SK-N-SH (cell line): ENCODE results near the gene AARS2. TPM values are rescaled to one million over a fixed set of nuclear protein-coding genes. Genes with fewer than 3 reads are reported as not detected.
"Not testable (repeated sequence)": the region's sequence is repeated elsewhere in the genome, so short reads cannot be mapped to it uniquely, and the experiment has no call there.

ENCODE experiments used
- CTCF ChIA-PET: fragments of 300-600, 350-600 bp; formaldehyde crosslinking; extraction: SDS; loops from one replicate; lab custom pipeline; 2021; lab: Yijun Ruan, JAX
- POLR2A ChIA-PET: fragments of 350-600 bp; sonication (Branson Sonifier 250); formaldehyde crosslinking; extraction: SDS; loops from one replicate; lab custom pipeline; 2020; ENCODE audit warnings: antibody characterized with exemption, inconsistent platforms; lab: Yijun Ruan, JAX
- DNase-seq: peaks from one replicate; pipeline ENCODE4 v3.0.0; 2012
- H2AFZ ChIP-seq: fragments of 200-600 bp; sonication (generic); 2 replicates; pipeline ENCODE4 v1.8.1; 2016; ENCODE audit warnings: antibody characterized with exemption, mild to moderate bottlenecking, low read depth
- H3F3A ChIP-seq: fragments of 200-600 bp; sonication (generic); replicated peaks from 2 replicates; pipeline ENCODE3; 2016; ENCODE audit warnings: antibody characterized with exemption, mild to moderate bottlenecking; ENCODE audit not compliant: insufficient read depth
- H3K27ac ChIP-seq, 2 experiments: fragments of 200-500 bp in 1 of 2; fragments of 200-600 bp in 1 of 2; sonication (Bioruptor generic) in 1 of 2; sonication (generic), shearing (Covaris generic) in 1 of 2; 2 replicates each; pipeline versions ENCODE4 v1.5.1 to v1.6.1; 2014 to 2016; ENCODE audit warnings: low read depth in 2 of 2, inconsistent platforms in 1 of 2, low read length in 1 of 2, mild to moderate bottlenecking in 1 of 2, mixed read lengths in 1 of 2
- H3K27me3 ChIP-seq: fragments of 200-600 bp; sonication (generic), shearing (Covaris generic); 2 replicates; pipeline ENCODE4 v1.6.1; 2016; ENCODE audit warnings: mixed run types; ENCODE audit not compliant: insufficient read depth
- H3K36me3 ChIP-seq, 2 experiments: fragments of 200-500 bp in 1 of 2; fragments of 200-600 bp in 1 of 2; sonication (Bioruptor generic) in 1 of 2; sonication (generic) in 1 of 2; replicated peaks in 1 of 2; 2 replicates each; pipeline versions ENCODE3 to v1.5.1; 2014 to 2016; ENCODE audit warnings: low read length in 1 of 2, mild to moderate bottlenecking in 1 of 2; ENCODE audit not compliant: insufficient read depth in 2 of 2, control insufficient read depth in 1 of 2
- H3K4me1 ChIP-seq, 2 experiments: fragments of 200-500 bp in 1 of 2; fragments of 200-600 bp in 1 of 2; sonication (Bioruptor generic) in 1 of 2; sonication (generic), shearing (Covaris generic) in 1 of 2; 2 replicates each; pipeline versions ENCODE4 v1.5.1 to v1.6.1; 2014 to 2016; ENCODE audit warnings: low read depth in 1 of 2, low read length in 1 of 2, mixed run types in 1 of 2; ENCODE audit not compliant: insufficient read depth in 2 of 2, control insufficient read depth in 1 of 2
- H3K4me2 ChIP-seq: fragments of 200-600 bp; sonication (generic), shearing (Covaris generic); 2 replicates; pipeline ENCODE4 v1.6.1; 2017; ENCODE audit warnings: mixed run types
- H3K4me3 ChIP-seq, 2 experiments: fragments of 200-500 bp in 1 of 2; fragments of 200-600 bp in 1 of 2; sonication (Bioruptor generic) in 1 of 2; sonication (generic), shearing (Covaris generic) in 1 of 2; 2 replicates each; pipeline versions ENCODE4 v1.5.1 to v1.8.1; 2014 to 2016; ENCODE audit warnings: low read depth in 2 of 2, inconsistent platforms in 1 of 2, low read length in 1 of 2, mild to moderate bottlenecking in 1 of 2, mixed read lengths in 1 of 2, moderate library complexity in 1 of 2
- H3K79me2 ChIP-seq: fragments of 200-600 bp; sonication (generic); 2 replicates; pipeline ENCODE4 v1.8.1; 2017; ENCODE audit warnings: mild to moderate bottlenecking; ENCODE audit not compliant: insufficient read depth
- H3K9ac ChIP-seq: fragments of 200-600 bp; sonication (generic); 2 replicates; pipeline ENCODE4 v1.6.1; 2017; ENCODE audit warnings: mixed run types
- H3K9me2 ChIP-seq: fragments of 200-600 bp; sonication (generic); 2 replicates; pipeline ENCODE4 v1.6.1; 2017; ENCODE audit warnings: mixed run types
- H3K9me3 ChIP-seq: fragments of 200-600 bp; sonication (generic); 2 replicates; pipeline ENCODE4 v1.6.1; 2017; ENCODE audit warnings: mixed run types, mild to moderate bottlenecking, moderate library complexity
- H4K20me1 ChIP-seq: fragments of 200-600 bp; sonication (generic); 2 replicates; pipeline ENCODE4 v1.6.1; 2017; ENCODE audit warnings: mild to moderate bottlenecking, mixed run types; ENCODE audit not compliant: insufficient read depth
- CHD2 ChIP-seq: fragments of 150-350 bp; IDR thresholded peaks from 2 replicates; pipeline ENCODE4 v1.6.1; 2018; ENCODE audit warnings: low read length; ENCODE audit not compliant: partially characterized antibody
- ELF1 ChIP-seq: IDR thresholded peaks from 2 replicates; pipeline ENCODE4 v1.4.0; 2012
- FOXJ3 ChIP-seq: sonication (generic); formaldehyde crosslinking; IDR thresholded peaks from 2 replicates; pipeline ENCODE4 v1.5.1; 2020; ENCODE audit warnings: mild to moderate bottlenecking, missing genetic modification reagents
- GABPA ChIP-seq: IDR thresholded peaks from 2 replicates; pipeline ENCODE4 v1.4.0; 2012; ENCODE audit warnings: low read depth, mild to moderate bottlenecking
- JUND ChIP-seq: IDR thresholded peaks from 2 replicates; pipeline ENCODE4 v1.4.0; 2012
- MEF2A ChIP-seq: IDR thresholded peaks from 2 replicates; pipeline ENCODE4 v1.4.0; 2012; ENCODE audit warnings: low read depth, borderline replicate concordance
- NFIC ChIP-seq: IDR thresholded peaks from 2 replicates; pipeline ENCODE4 v1.4.0; 2012; ENCODE audit warnings: borderline replicate concordance
- RAD21 ChIP-seq: IDR thresholded peaks from 2 replicates; pipeline ENCODE4 v1.6.1; 2012; ENCODE audit warnings: mild to moderate bottlenecking, low read length
- RFX5 ChIP-seq: IDR thresholded peaks from 2 replicates; pipeline ENCODE4 v1.6.1; 2012; ENCODE audit warnings: mild to moderate bottlenecking, improper control_type of control experiment, low read length
- SIN3A ChIP-seq: IDR thresholded peaks from 2 replicates; pipeline ENCODE4 v1.6.1; 2012; ENCODE audit warnings: low read depth, mild to moderate bottlenecking, low read length, moderate library complexity, borderline replicate concordance
- TAF1 ChIP-seq: IDR thresholded peaks from 2 replicates; pipeline ENCODE4 v1.6.1; 2012; ENCODE audit warnings: low read depth, mild to moderate bottlenecking, low read length, moderate library complexity, borderline replicate concordance
- YY1 ChIP-seq: IDR thresholded peaks from 2 replicates; pipeline ENCODE4 v1.4.0; 2012; ENCODE audit warnings: low read depth, mild to moderate bottlenecking
- ZBTB33 ChIP-seq: IDR thresholded peaks from 2 replicates; pipeline ENCODE4 v1.4.0; 2012; ENCODE audit warnings: low read depth, borderline replicate concordance
- WGBS: methylation state at CpG from one replicate; pipeline ENCODE4 v1.1.6; 2017; ENCODE audit warnings: low lambda C conversion rate; 5-methylcytosine and 5-hydroxymethylcytosine counted together
- polyA plus RNA-seq, 3 experiments: library from polyadenylated mRNA; depleted of rRNA; stranded (reverse); fragments of >200 nt; gene quantifications; 2 replicates each; pipeline ENCODE4 v1.2.3, GENCODE V29; 2012

Gene AARS2
- polyA plus RNA-seq, 1 of the 3 experiments (the other 2 are of a cell fraction), result 9.5 TPM

DNA sequence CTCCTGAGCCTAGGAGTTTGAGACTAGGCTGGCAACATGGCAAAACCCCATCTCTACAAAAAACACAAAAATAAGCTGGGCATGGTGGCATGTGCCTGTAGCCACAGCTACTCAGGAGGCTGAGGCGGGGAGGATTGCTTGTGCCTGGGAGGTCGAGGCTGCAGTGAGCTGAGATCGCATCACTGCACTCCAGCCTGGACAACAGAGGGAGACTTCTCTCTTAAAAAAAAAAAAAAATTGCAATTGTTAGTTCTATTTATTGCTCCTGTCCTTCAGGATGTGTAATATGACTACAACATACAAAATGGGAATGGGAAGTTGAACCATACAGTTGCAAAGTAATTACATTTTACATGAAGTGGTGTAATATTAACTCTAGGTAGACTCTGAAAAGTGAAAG is 8.1 kb upstream of the AARS2 start:
- H3K27ac ChIP-seq, result no peak overlapping the region
- WGBS, result 75% methylated on average over 3 of the region's 3 CpGs
- no peak overlapping the region for H3K4me2 ChIP-seq
- H3K4me3 ChIP-seq, result no peak overlapping the region
- H3K9me3 ChIP-seq, result no peaks in the 10 kb centered on the region
- DNase-seq, result no peak
- H3K36me3 ChIP-seq, result no peaks in the 10 kb centered on the region
- CTCF ChIA-PET, result interaction anchor here (1.0 to 2.0 kb wide), 5 partner anchors 9 to 53 kb away, joined by 3 to 9 read pairs (median 4); no protein-coding TSS in a partner anchor
- H3K9me2 ChIP-seq, result no peaks in the 10 kb centered on the region
- no peaks in the 10 kb centered on the region for H4K20me1 ChIP-seq
- no peaks in the 10 kb centered on the region for H3K4me1 ChIP-seq
- POLR2A ChIA-PET, result no interaction called here
- H3K27me3 ChIP-seq, result peaks cover 12% of the 10 kb centered on the region; the same call in 1 of the 2 replicates
- no peak overlapping the region for H2AFZ ChIP-seq
- H3K9ac ChIP-seq, result no peak overlapping the region
- H3F3A ChIP-seq, result no peaks in the 10 kb centered on the region
- H3K79me2 ChIP-seq, result no peaks in the 10 kb centered on the region
- TF ChIP-seq GABPA (no peak), ZBTB33 (no peak), NFIC (no peak), CHD2 (no peak), RAD21 (no peak), FOXJ3 (CRISPR knock-in tag) (no peak), SIN3A (no peak), ELF1 (no peak), JUND (no peak), YY1 (no peak), TAF1 (no peak)
- TF ChIP-seq, all 33 proteins: peak for 0

GRCh38 chr6:44317136-44317631 is 4.0 kb upstream of the AARS2 start:
- H3K4me3 ChIP-seq, H2AFZ ChIP-seq, H3K36me3 ChIP-seq, H4K20me1 ChIP-seq, H3K4me1 ChIP-seq, POLR2A ChIA-PET, H3K9me3 ChIP-seq, H3K9ac ChIP-seq, H3K4me2 ChIP-seq, H3K79me2 ChIP-seq, DNase-seq, H3K9me2 ChIP-seq, H3K27ac ChIP-seq, H3F3A ChIP-seq, CTCF ChIA-PET: not testable (repeated sequence)
- peaks cover 12% of the 10 kb centered on the region; the same call in 1 of the 2 replicates for H3K27me3 ChIP-seq
- 42% methylated on average over 9 of the region's 9 CpGs for WGBS

- WGBS, result 73% methylated on average over 12 of the region's 12 CpGs
- Histone ChIP-seq H4K20me1 (no peaks in the 10 kb centered on the region), H3K36me3 (peaks cover 0 to 5% of the 10 kb centered on the region in 2 experiments), H3K27me3 (peaks cover 12% of the 10 kb centered on the region; the same call in 1 of the 2 replicates), H3K4me1 (peaks cover 4 to 8% of the 10 kb centered on the region in 2 experiments; a peak in 3 of 4 replicates), H3K79me2 (peaks cover 11% of the 10 kb centered on the region; the same call in 1 of the 2 replicates), H3F3A (no peaks in the 10 kb centered on the region), H2AFZ (no peak overlapping the region), H3K9ac (no peak overlapping the region), H3K27ac (no peak overlapping the region), H3K4me2 (no peak overlapping the region), H3K4me3 (no peak overlapping the region), H3K9me2 (no peaks in the 10 kb centered on the region), H3K9me3 (no peaks in the 10 kb centered on the region)
- DNase-seq, result no peak
- CTCF ChIA-PET, result no interaction called here
- POLR2A ChIA-PET, result no interaction called here
- no peak for TF ChIP-seq MEF2A
- no peak for TF ChIP-seq RFX5
- no peak for TF ChIP-seq CHD2
- TF ChIP-seq SIN3A, result no peak
Observed at GRCh38 chr6:44316481-44316880, 3.3 kb upstream of the AARS2 start.
